Astrocyte of the cerebellum (primary cell): Measurements from ENCODE around the gene SGMS1.

ENCODE experiments used
- DNase-seq: peaks from one replicate; pipeline ENCODE4 v3.0.0-alpha.2; 2011; ENCODE audit warnings: low read depth
- H3K4me3 ChIP-seq: 2 replicates; pipeline ENCODE4 v1.5.1; 2011; ENCODE audit warnings: mild to moderate bottlenecking, low read depth, low read length, moderate library complexity
- in situ Hi-C: cut with HindIII; loops from 2 replicates; pipeline ENCODE4 v1.10.0; 2017; ENCODE audit warnings: low sequenced_read_pairs
- TF ChIP-seq, protein P1 (sequence below): IDR thresholded peaks from 2 replicates; pipeline ENCODE4 v1.5.1; 2012; ENCODE audit warnings: low read length, low read depth, moderate library complexity, mild to moderate bottlenecking; ENCODE audit errors: missing control alignments

The SGMS1 gene

GRCh38 chr10:50544095-50544856 lies 79.5 kb downstream of the SGMS1 start:
- TF ChIP-seq, protein P1, sequence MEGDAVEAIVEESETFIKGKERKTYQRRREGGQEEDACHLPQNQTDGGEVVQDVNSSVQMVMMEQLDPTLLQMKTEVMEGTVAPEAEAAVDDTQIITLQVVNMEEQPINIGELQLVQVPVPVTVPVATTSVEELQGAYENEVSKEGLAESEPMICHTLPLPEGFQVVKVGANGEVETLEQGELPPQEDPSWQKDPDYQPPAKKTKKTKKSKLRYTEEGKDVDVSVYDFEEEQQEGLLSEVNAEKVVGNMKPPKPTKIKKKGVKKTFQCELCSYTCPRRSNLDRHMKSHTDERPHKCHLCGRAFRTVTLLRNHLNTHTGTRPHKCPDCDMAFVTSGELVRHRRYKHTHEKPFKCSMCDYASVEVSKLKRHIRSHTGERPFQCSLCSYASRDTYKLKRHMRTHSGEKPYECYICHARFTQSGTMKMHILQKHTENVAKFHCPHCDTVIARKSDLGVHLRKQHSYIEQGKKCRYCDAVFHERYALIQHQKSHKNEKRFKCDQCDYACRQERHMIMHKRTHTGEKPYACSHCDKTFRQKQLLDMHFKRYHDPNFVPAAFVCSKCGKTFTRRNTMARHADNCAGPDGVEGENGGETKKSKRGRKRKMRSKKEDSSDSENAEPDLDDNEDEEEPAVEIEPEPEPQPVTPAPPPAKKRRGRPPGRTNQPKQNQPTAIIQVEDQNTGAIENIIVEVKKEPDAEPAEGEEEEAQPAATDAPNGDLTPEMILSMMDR = no peak
- no peak overlapping the region for H3K4me3 ChIP-seq
- in situ Hi-C loops = no loop called here
- no peak for DNase-seq

DNA sequence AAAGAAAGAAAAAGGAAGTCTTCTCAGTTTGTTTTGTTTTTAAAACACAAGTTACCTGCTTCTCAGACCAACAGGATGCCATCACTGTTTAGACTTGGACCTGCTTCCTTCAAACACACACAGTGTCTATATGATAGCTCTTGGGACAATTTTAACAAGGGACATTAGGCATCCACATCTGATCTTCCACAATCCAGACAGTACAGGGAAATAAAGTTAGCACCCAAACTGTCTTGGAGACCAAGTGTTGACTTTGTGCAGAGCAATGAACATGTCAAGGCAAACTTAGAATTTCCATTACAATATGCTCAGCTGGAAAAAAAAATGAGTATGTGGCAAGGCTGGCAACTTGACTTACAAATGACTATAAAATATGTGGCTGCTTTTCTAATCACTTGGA lies 80.9 kb downstream of the SGMS1 start:
- TF ChIP-seq, protein P1 = no peak
- in situ Hi-C loops = no loop called here
- no peak overlapping the region for H3K4me3 ChIP-seq
- DNase-seq = no peak

DNA sequence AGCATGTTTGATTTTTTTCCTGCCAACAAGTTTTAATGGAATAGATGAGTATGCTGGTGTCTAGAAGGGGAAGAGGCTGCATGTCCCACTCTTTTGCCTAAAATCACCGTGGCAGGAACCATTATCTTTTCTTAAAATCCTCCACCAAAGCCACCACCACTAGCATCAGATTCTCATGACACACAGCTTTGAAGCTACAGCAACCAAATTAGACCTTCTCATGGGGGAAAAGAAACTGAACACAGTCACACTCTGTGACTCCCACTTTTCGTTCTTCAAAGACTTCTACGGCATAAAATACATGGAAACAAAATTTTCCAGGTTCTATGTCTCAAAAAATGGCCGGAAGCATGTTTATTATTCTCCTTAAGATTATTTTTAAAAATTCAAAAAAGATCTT lies 81.8 kb downstream of the SGMS1 start:
- TF ChIP-seq, protein P1 = no peak
- DNase-seq = no peak
- H3K4me3 ChIP-seq = no peak overlapping the region
- in situ Hi-C loops = no loop called here

DNA sequence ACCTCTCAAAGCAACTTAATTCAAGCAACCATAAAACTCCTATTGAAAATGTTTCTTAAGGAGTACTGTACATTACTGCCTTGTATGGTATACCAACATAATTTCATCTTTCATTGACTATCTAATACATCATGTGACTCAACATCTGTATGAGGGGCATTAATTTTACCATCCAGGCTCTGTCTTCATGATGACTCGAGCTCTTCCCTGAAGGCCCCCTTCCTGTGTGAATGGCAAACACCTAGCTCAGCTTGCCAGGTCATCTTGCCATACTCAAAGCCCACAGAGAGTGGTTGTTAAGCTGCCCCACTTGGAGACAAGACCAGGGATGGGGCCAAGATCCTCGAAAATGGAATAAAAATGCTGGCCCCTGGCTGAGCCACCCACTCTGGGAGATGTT lies 82.4 kb downstream of the SGMS1 start:
- H3K4me3 ChIP-seq = no peak overlapping the region
- TF ChIP-seq, protein P1 = no peak
- no peak for DNase-seq
- in situ Hi-C loops = no loop called here

DNA sequence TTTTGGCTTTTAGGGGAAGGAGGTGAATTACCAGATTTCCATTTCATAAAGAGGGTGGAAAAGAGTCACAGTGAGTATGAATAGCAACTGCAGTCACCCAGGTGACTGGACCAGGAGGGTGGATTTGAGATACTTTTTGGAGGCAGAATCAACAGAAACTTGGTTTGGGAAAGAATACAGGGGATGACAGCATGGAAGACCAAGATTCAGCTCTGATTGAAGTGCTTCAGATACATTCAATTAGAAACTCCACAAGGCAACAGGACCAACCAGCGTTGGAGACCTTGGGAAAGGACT lies 83.0 kb downstream of the SGMS1 start:
- in situ Hi-C loops = no loop called here
- TF ChIP-seq, protein P1 = no peak
- no peak for DNase-seq
- no peak overlapping the region for H3K4me3 ChIP-seq

GRCh38 chr10:50540069-50540825 lies 83.5 kb downstream of the SGMS1 start:
- in situ Hi-C loops = no loop called here
- no peak for DNase-seq
- no peak overlapping the region for H3K4me3 ChIP-seq
- TF ChIP-seq, protein P1 = no peak
